DOHH2 (cell line): ENCODE results near the gene DIPK1A.

ENCODE experiments used
- CTCF ChIP-seq: fragments of 200-600 bp; sonication (generic); IDR thresholded peaks from one replicate; pipeline ENCODE4 v1.5.1; 2014; ENCODE audit warnings: antibody characterized with exemption, mild to moderate bottlenecking, low read depth, low read length; ENCODE audit not compliant: poor library complexity, severe bottlenecking
- EZH2phosphoT487 ChIP-seq: fragments of 200-600 bp; sonication (generic); IDR thresholded peaks from 2 replicates; pipeline ENCODE4 v1.6.1; 2017; ENCODE audit warnings: borderline replicate concordance, mild to moderate bottlenecking, antibody characterized with exemption, low read length, moderate library complexity, mixed read lengths

GRCh38 chr1:92864131-92864530, 97.1 kb downstream of the DIPK1A start:
- no peak for TF ChIP-seq CTCF
- TF ChIP-seq EZH2phosphoT487, result no peak
